Mesodermal cell (in vitro differentiated cells): Measurements from ENCODE around the gene TRIAP1.

Experiments used
- H3K27ac ChIP-seq: 2 replicates; pipeline ENCODE4 v1.7.0; 2013; ENCODE audit warnings: mild to moderate bottlenecking, low read depth, low read length, moderate library complexity; ENCODE audit not compliant: severe bottlenecking
- H3K36me3 ChIP-seq: 2 replicates; pipeline ENCODE4 v1.7.1; 2013; ENCODE audit warnings: mild to moderate bottlenecking, low read length, moderate library complexity; ENCODE audit not compliant: control insufficient read depth, insufficient read depth
- H3K4me1 ChIP-seq: one replicate; pipeline ENCODE4 v1.7.1; 2013; ENCODE audit warnings: mild to moderate bottlenecking, low read length; ENCODE audit not compliant: insufficient read depth, control insufficient read depth, poor library complexity, severe bottlenecking
- H3K4me3 ChIP-seq: 2 replicates; pipeline ENCODE4 v1.7.0; 2013; ENCODE audit warnings: low read length, control low read depth, mild to moderate bottlenecking; ENCODE audit not compliant: insufficient read depth, poor library complexity, severe bottlenecking; ENCODE audit errors: extremely low read depth
- H3K9me3 ChIP-seq: 2 replicates; pipeline ENCODE4 v1.7.1; 2013; ENCODE audit warnings: mild to moderate bottlenecking, low read length, moderate library complexity; ENCODE audit not compliant: control insufficient read depth
- WGBS, 2 experiments: methylation state at CpG; one replicate each; pipeline ENCODE4 v1.1.5; 2013; ENCODE audit warnings: missing lambda C conversion rate in 2 of 2; ENCODE audit not compliant: insufficient coverage in 2 of 2; 5-methylcytosine and 5-hydroxymethylcytosine counted together

TRIAP1 gene

DNA sequence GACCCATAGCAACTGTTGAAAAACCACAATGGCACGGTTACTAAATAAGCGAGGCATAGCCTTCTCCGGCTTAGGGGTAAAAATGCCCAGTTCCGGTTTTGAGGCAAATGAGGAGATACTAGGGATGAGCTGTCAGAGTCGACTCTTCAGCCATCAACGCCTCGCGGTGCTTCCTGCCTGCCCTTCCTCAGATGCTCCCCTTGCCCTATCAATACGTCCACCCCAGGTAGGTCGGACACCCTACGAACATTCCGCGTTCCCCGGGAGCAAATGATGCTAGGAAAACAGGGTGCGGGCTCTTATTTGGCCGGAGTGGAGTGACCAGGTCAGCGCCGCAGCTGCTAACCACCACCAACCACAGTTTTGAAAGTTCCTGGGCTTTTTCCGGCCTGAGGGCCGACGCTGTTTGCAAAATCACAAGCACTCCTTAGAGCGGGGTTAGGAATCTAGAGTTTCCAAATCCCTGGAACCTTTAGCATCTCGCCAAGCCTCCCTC lies 22.2 kb upstream of the TRIAP1 start:
- Histone ChIP-seq H3K27ac (peak overlapping the region; percentile 88), H3K4me1 (peaks cover 8% of the 10 kb centered on the region), H3K4me3 (peak overlapping the region; percentile 87), H3K9me3 (no peaks in the 10 kb centered on the region), H3K36me3 (peaks cover 47% of the 10 kb centered on the region)
- WGBS, 2 experiments = 4 to 25% methylated on average over 7 to 22 of the region's 23 CpGs

- Histone ChIP-seq H3K27ac (no peak overlapping the region), H3K36me3 (peaks cover 57% of the 10 kb centered on the region), H3K9me3 (no peaks in the 10 kb centered on the region), H3K4me1 (peaks cover 8% of the 10 kb centered on the region), H3K4me3 (no peak overlapping the region)
- WGBS, 2 experiments = 95 to 100% methylated on average over 4 of the region's 6 CpGs
Observed at GRCh38 chr12:120467439-120467838, 21.3 kb upstream of the TRIAP1 start.

DNA sequence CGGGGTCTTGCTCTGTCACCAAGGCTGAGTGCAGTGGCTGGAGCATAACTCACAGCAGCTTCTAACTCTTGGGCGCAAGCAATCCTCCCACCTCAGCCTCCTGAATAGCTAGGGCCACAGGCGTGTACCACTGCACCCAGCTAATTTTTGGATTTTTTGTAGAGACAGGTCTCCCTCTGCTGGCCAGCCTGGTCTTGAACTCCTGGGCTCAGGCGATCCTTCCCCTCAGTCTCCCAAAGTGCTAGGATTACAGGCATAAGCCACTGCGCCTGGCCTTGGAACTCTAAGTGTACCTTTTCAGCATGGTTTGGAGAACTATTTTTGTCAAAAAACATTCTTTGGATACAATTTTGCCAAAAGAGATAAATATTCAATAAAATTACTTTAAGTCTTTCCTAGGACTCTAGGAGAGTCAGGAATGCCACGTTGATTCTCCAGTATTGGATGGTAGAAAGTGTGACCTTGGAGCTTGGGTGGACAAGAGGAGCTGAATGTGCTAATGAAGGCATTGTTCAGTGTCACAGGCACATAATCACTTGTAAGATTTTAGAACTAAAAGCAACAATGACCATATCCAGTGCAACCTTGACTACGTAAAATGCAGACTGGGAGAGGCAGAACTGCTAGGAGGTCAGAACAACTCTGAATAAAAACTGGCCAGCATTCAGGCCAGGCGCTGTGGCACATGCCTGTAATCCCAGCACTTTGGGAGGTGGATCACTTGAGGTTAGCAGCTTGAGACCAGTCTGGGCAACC lies 20.6 kb upstream of the TRIAP1 start:
- H3K4me3 ChIP-seq = no peak overlapping the region
- H3K36me3 ChIP-seq = peaks cover 64% of the 10 kb centered on the region
- no peaks in the 10 kb centered on the region for H3K9me3 ChIP-seq
- H3K4me1 ChIP-seq = peaks cover 8% of the 10 kb centered on the region
- WGBS, 2 experiments = 68 to 89% methylated on average over 5 of the region's 8 CpGs
- H3K27ac ChIP-seq = no peak overlapping the region

- peaks cover 74% of the 10 kb centered on the region for H3K36me3 ChIP-seq
- WGBS, 2 experiments = 93% methylated on average over 2 of the region's 5 CpGs; no CpG with 5 or more reads in 1 of the 2 experiments
- H3K4me3 ChIP-seq = no peak overlapping the region
- no peak overlapping the region for H3K27ac ChIP-seq
- H3K9me3 ChIP-seq = no peaks in the 10 kb centered on the region
- peaks cover 8% of the 10 kb centered on the region for H3K4me1 ChIP-seq
Observed at GRCh38 chr12:120465756-120466155, 19.6 kb upstream of the TRIAP1 start.

- Histone ChIP-seq H3K4me1 (peaks cover 5% of the 10 kb centered on the region), H3K36me3 (peaks cover 94% of the 10 kb centered on the region), H3K9me3 (no peaks in the 10 kb centered on the region), H3K27ac (no peak overlapping the region), H3K4me3 (no peak overlapping the region)
- 95 to 98% methylated on average over 4 to 5 of the region's 5 CpGs for WGBS, 2 experiments
Observed at GRCh38 chr12:120463712-120464111, 17.5 kb upstream of the TRIAP1 start.

DNA sequence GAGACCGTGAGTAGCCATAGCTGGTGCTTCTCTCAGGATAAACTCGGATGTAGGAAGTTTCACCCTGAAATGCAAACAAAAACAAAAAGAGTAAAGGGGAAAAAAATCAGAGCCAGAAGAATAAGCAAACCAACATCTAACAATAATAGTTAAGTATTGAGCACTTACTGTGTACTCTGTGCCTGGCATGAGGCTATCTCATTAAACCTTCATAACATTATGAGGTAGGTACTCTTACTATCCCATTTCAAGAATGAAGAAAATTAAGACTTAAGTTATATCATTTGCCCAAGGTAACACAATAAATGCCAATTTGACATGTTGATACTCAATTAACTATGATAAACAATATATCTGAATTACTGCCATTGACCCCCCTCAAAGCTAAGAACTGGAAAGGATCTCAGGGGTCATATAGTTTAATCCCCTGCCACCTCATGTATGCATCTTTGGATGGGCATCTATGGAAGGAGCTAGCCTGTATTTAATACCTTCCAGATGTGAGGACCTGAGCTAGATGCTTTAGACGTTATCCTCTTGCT lies 16.0 kb upstream of the TRIAP1 start:
- H3K4me3 ChIP-seq = no peak overlapping the region
- no peaks in the 10 kb centered on the region for H3K9me3 ChIP-seq
- H3K27ac ChIP-seq = no peak overlapping the region
- H3K36me3 ChIP-seq = peaks cover 99% of the 10 kb centered on the region
- WGBS, 2 experiments = 80 to 100% methylated on average over 1 of the region's 3 CpGs
- H3K4me1 ChIP-seq = peaks cover 5% of the 10 kb centered on the region

GRCh38 chr12:120460157-120460556 lies 14.0 kb upstream of the TRIAP1 start:
- WGBS, 2 experiments = 92 to 94% methylated on average over 2 to 3 of the region's 3 CpGs
- Histone ChIP-seq H3K27ac (no peak overlapping the region), H3K9me3 (no peaks in the 10 kb centered on the region), H3K4me3 (no peak overlapping the region), H3K36me3 (peaks cover 99% of the 10 kb centered on the region), H3K4me1 (no peaks in the 10 kb centered on the region)

- Histone ChIP-seq H3K4me3 (no peak overlapping the region), H3K9me3 (no peaks in the 10 kb centered on the region), H3K36me3 (peaks cover 91% of the 10 kb centered on the region), H3K4me1 (no peaks in the 10 kb centered on the region), H3K27ac (no peak overlapping the region)
- 94 to 95% methylated on average over 2 to 5 of the region's 6 CpGs for WGBS, 2 experiments
Observed at GRCh38 chr12:120457133-120457532, 10.9 kb upstream of the TRIAP1 start.

DNA sequence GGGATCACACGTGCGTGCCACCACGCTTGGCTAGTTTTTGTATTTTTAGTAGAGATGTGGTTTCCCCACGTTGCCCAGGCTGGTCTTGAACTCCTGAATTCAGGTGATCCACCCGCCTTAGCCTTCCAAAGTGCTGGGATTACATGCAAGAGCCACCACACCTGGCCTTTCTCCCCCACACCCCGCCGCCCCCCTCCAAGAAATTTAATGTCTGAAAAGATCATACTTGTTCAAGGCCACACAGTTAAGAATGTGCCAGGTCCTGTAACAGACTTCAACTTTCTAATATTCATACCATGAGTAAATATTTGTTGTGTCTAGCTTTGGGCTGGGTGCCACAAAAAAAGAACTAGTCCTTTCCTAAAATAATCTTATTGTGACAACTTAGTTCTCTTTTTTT lies 9.1 kb upstream of the TRIAP1 start:
- no peaks in the 10 kb centered on the region for H3K9me3 ChIP-seq
- no peaks in the 10 kb centered on the region for H3K4me1 ChIP-seq
- 89% methylated on average over 2 to 6 of the region's 7 CpGs for WGBS, 2 experiments
- peaks cover 82% of the 10 kb centered on the region for H3K36me3 ChIP-seq
- no peak overlapping the region for H3K27ac ChIP-seq
- H3K4me3 ChIP-seq = no peak overlapping the region

DNA sequence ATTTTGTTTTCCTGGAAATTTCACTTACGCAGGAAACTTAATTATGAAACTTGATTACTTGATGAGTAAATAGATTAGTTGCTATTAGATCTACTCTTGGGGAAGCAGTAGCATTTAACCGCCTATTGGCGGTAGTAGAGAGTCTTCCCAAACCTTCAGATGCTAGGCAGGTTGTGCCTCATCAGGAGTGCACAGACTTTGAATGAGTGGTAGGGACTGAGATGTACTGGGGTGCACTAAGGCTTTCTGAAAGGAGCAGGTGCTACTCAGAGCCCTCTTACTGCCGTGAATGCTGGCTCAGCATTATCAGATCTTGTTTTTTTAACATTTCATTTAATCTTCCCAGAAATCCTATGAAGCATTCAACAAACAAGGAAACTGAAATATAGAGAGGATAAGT lies 7.8 kb upstream of the TRIAP1 start:
- H3K36me3 ChIP-seq = peaks cover 81% of the 10 kb centered on the region
- H3K4me3 ChIP-seq = no peak overlapping the region
- no peaks in the 10 kb centered on the region for H3K9me3 ChIP-seq
- H3K27ac ChIP-seq = no peak overlapping the region
- WGBS, 2 experiments = 85 to 86% methylated on average over 3 of the region's 4 CpGs
- no peaks in the 10 kb centered on the region for H3K4me1 ChIP-seq
